GM12801 (cell line): ENCODE data around the gene CAD.

Experiments
- CTCF ChIP-seq: IDR thresholded peaks from one replicate; pipeline ENCODE4 v1.5.1; 2011; ENCODE audit warnings: control low read depth; ENCODE audit not compliant: insufficient read length; ENCODE audit errors: extremely low read depth

CAD gene

GRCh38 chr2:27217173-27218121, at the start of gene CAD:
TSS of gene CAD (plus strand) at chr2:27217369. CDS start at chr2:27217552, 183 bp downstream.
- no peak for TF ChIP-seq CTCF

- no peak for TF ChIP-seq CTCF
Measured at GRCh38 chr2:27170581-27171337, 46.4 kb upstream of the CAD start.

DNA sequence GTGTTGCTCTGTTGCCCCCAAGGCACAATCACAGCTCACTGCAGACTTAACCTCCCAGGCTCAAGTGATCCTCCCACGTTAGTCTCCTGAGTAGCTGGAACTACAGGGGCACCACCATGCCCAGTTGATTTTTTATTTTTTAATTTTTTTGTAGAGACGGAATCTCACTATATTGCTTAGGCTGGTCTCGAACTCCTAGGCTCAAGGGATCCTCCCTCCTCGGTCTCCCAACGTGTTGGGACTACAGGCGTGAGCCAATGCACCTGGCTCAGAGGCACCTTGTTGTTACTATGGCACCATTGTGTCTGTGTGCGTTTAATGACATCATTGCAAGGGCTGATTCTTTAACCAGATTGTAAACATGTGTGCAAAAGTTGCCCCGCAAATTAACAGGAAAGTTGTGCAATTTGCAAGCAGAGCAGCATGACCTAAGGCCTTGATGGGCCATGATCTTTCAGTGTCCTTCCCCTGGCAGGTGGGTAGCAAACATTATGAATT, 45.8 kb upstream of the CAD start:
- no peak for TF ChIP-seq CTCF

DNA sequence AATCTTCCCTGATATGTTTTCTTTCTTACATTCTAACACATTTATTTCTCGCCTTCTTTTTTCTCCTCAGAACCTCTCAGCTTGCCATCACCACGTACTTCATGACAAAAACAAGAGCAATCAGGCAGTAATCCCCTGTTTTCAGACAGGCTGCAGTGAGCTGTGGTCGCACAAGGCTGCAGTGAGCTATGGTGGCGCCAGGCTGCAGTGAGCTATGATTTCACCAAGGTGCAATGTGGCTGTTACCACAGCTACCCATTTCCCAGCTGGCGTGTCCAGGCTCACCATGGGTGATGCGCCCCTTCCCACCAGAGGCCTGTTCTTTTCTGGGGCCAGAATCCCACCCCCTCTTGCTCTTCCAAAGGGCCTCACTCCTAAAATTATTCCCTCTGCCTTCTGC, 42.5 kb upstream of the CAD start:
- TF ChIP-seq CTCF: no peak

- no peak for TF ChIP-seq CTCF
Measured at GRCh38 chr2:27175330-27175729, 41.8 kb upstream of the CAD start.

GRCh38 chr2:27177441-27178351, 39.5 kb upstream of the CAD start:
- TF ChIP-seq CTCF: no peak
